ENCODE data around the gene NRXN2.

DNA sequence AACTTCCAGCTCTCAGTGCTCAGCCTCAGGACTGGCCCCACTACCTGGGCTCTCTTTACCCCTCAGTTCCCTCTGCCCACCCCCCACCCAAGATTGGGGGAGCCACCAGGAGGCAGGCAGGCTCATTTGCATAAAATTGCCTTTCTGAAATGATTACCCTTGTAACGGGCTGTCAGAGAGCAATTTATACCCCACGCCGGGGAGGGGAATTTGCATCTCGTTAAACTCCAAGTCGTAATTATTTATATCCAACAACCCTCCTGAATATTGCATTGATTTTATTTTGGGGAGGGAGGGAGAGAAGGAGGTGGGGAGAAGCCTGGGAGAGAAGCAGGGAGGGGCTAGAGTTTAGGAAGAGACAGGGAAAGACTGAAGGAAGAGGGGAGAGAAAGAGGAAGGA is 8.3 kb downstream of the NRXN2 start:
- TF ChIP-seq, protein P1, sequence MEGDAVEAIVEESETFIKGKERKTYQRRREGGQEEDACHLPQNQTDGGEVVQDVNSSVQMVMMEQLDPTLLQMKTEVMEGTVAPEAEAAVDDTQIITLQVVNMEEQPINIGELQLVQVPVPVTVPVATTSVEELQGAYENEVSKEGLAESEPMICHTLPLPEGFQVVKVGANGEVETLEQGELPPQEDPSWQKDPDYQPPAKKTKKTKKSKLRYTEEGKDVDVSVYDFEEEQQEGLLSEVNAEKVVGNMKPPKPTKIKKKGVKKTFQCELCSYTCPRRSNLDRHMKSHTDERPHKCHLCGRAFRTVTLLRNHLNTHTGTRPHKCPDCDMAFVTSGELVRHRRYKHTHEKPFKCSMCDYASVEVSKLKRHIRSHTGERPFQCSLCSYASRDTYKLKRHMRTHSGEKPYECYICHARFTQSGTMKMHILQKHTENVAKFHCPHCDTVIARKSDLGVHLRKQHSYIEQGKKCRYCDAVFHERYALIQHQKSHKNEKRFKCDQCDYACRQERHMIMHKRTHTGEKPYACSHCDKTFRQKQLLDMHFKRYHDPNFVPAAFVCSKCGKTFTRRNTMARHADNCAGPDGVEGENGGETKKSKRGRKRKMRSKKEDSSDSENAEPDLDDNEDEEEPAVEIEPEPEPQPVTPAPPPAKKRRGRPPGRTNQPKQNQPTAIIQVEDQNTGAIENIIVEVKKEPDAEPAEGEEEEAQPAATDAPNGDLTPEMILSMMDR (IDR thresholded peaks at IDR 0.05; ENCODE audit: low read depth, low read length, poor library complexity, severe bottlenecking) = no peak
- no peak for TF ChIP-seq EZH2phosphoT487 (IDR thresholded peaks at IDR 0.05; ENCODE audit: borderline replicate concordance, low read length)
